ENCODE results near the gene POLN. TPM values are rescaled to one million over a fixed set of nuclear protein-coding genes. Genes with fewer than 3 reads are reported as not detected.
"Not testable (repeated sequence)": the region's sequence is repeated elsewhere in the genome, so short reads cannot be mapped to it uniquely, and the experiment has no call there.

The POLN gene
- total RNA-seq, 2 experiments from 2014 or later, result 2.4 to 2.5 TPM

- H3K27me3 Mint-ChIP-seq (ENCODE audit: low read depth); DNase-seq: not testable (repeated sequence)
These were observed 80.7 kb downstream of the POLN start for GRCh38 chr4:2161092-2161703.

GRCh38 chr4:2159931-2160330 lies 82.0 kb downstream of the POLN start:
- Mint-ChIP-seq H3K27ac (no peak overlapping the region), H3K9me3 (ENCODE audit: insufficient read depth) (no peaks in the 10 kb centered on the region), H3K4me1 (ENCODE audit: low read depth) (no peaks in the 10 kb centered on the region), H3K27me3 (ENCODE audit: low read depth) (no peaks in the 10 kb centered on the region), H3K36me3 (ENCODE audit: low read depth) (no peaks in the 10 kb centered on the region), H3K4me3 (no peak overlapping the region)
- POLR2A ChIA-PET, result no interaction called here
- CTCF ChIA-PET, result no interaction called here
- DNase-seq (no peak), ATAC-seq (no peak)

More at GRCh38 chr4:2161092-2161703, 80.7 kb downstream of the POLN start:
- CTCF ChIA-PET; H3K4me3 Mint-ChIP-seq; H3K4me1 Mint-ChIP-seq (ENCODE audit: low read depth); ATAC-seq; H3K27ac Mint-ChIP-seq; H3K9me3 Mint-ChIP-seq (ENCODE audit: insufficient read depth); H3K36me3 Mint-ChIP-seq (ENCODE audit: low read depth); POLR2A ChIA-PET: not testable (repeated sequence)

- DNase-seq, result no peak
- H3K36me3 Mint-ChIP-seq (ENCODE audit: low read depth), result no peaks in the 10 kb centered on the region
- peaks cover 2% of the 10 kb centered on the region for H3K27me3 Mint-ChIP-seq (ENCODE audit: low read depth)
- H3K9me3 Mint-ChIP-seq (ENCODE audit: insufficient read depth), result peaks cover 10% of the 10 kb centered on the region
- ChIA-PET POLR2A (no interaction called here), CTCF (no interaction called here)
- ATAC-seq, result no peak
- no peak overlapping the region for H3K27ac Mint-ChIP-seq
- H3K4me3 Mint-ChIP-seq, result no peak overlapping the region
- no peaks in the 10 kb centered on the region for H3K4me1 Mint-ChIP-seq (ENCODE audit: low read depth)
These were observed 86.7 kb downstream of the POLN start for GRCh38 chr4:2155246-2155645.

- H3K4me1 Mint-ChIP-seq (ENCODE audit: low read depth), result no peaks in the 10 kb centered on the region
- no peaks in the 10 kb centered on the region for H3K36me3 Mint-ChIP-seq (ENCODE audit: low read depth)
- ChIA-PET CTCF (no interaction called here), POLR2A (no interaction called here)
- H3K27me3 Mint-ChIP-seq (ENCODE audit: low read depth), result peaks cover 2% of the 10 kb centered on the region
- peaks cover 10% of the 10 kb centered on the region for H3K9me3 Mint-ChIP-seq (ENCODE audit: insufficient read depth)
- no peak overlapping the region for H3K4me3 Mint-ChIP-seq
- DNase-seq, result no peak
- ATAC-seq, result no peak
- H3K27ac Mint-ChIP-seq, result no peak overlapping the region
These were observed 87.6 kb downstream of the POLN start for GRCh38 chr4:2154215-2154740.

GRCh38 chr4:2151544-2151943 lies 90.4 kb downstream of the POLN start:
- H3K27ac Mint-ChIP-seq, result no peak overlapping the region
- no peak for ATAC-seq
- H3K9me3 Mint-ChIP-seq (ENCODE audit: insufficient read depth), result peaks cover 10% of the 10 kb centered on the region
- H3K36me3 Mint-ChIP-seq (ENCODE audit: low read depth), result no peaks in the 10 kb centered on the region
- H3K4me3 Mint-ChIP-seq, result no peak overlapping the region
- no peak for DNase-seq
- peaks cover 2% of the 10 kb centered on the region for H3K27me3 Mint-ChIP-seq (ENCODE audit: low read depth)
- no peaks in the 10 kb centered on the region for H3K4me1 Mint-ChIP-seq (ENCODE audit: low read depth)
- ChIA-PET POLR2A (no interaction called here), CTCF (no interaction called here)

- ATAC-seq (no peak), DNase-seq (no peak)
- Mint-ChIP-seq H3K4me3 (no peak overlapping the region), H3K9me3 (ENCODE audit: insufficient read depth) (peaks cover 10% of the 10 kb centered on the region), H3K27me3 (ENCODE audit: low read depth) (peaks cover 2% of the 10 kb centered on the region), H3K36me3 (ENCODE audit: low read depth) (no peaks in the 10 kb centered on the region), H3K27ac (no peak overlapping the region), H3K4me1 (ENCODE audit: low read depth) (no peaks in the 10 kb centered on the region)
- ChIA-PET POLR2A (no interaction called here), CTCF (interaction anchor here (1.1 kb wide), 1 partner anchor 9 kb away, joined by 3 read pairs; no protein-coding TSS in a partner anchor)
These were observed 91.8 kb downstream of the POLN start for GRCh38 chr4:2150076-2150475.

- ChIA-PET CTCF (no interaction called here), POLR2A (no interaction called here)
- Mint-ChIP-seq H3K4me3 (no peak overlapping the region), H3K36me3 (ENCODE audit: low read depth) (peaks cover 2% of the 10 kb centered on the region), H3K27ac (no peak overlapping the region), H3K4me1 (ENCODE audit: low read depth) (peaks cover 8% of the 10 kb centered on the region), H3K9me3 (ENCODE audit: insufficient read depth) (no peaks in the 10 kb centered on the region), H3K27me3 (ENCODE audit: low read depth) (no peaks in the 10 kb centered on the region)
- DNase-seq (no peak), ATAC-seq (no peak)
These were observed 99.1 kb downstream of the POLN start for GRCh38 chr4:2142630-2143427.

GRCh38 chr4:2141762-2142451 lies 100.0 kb downstream of the POLN start:
- CTCF ChIA-PET, result interaction anchor here (1.1 kb wide), 1 partner anchor 8 kb away, joined by 3 read pairs; no protein-coding TSS in a partner anchor
- Mint-ChIP-seq H3K27ac (no peak overlapping the region), H3K36me3 (ENCODE audit: low read depth) (peaks cover 2% of the 10 kb centered on the region), H3K4me3 (no peak overlapping the region), H3K27me3 (ENCODE audit: low read depth) (no peaks in the 10 kb centered on the region), H3K9me3 (ENCODE audit: insufficient read depth) (no peaks in the 10 kb centered on the region), H3K4me1 (ENCODE audit: low read depth) (peaks cover 8% of the 10 kb centered on the region)
- DNase-seq (no peak), ATAC-seq (no peak)
- POLR2A ChIA-PET, result interaction anchor here (0.5 kb wide), 1 partner anchor 1242 kb away, joined by 3 read pairs; no protein-coding TSS in a partner anchor

- ATAC-seq, result no peak
These were observed 100.7 kb downstream of the POLN start for GRCh38 chr4:2141022-2141761.

GRCh38 chr4:2138846-2139500 lies 102.9 kb downstream of the POLN start:
- no peak overlapping the region for H3K4me3 Mint-ChIP-seq
- no peak for ATAC-seq
- H3K27me3 Mint-ChIP-seq (ENCODE audit: low read depth), result no peaks in the 10 kb centered on the region
- peaks cover 29% of the 10 kb centered on the region for H3K4me1 Mint-ChIP-seq (ENCODE audit: low read depth)
- POLR2A ChIA-PET, result no interaction called here
- CTCF ChIA-PET, result interaction anchor here (1.0 kb wide), 1 partner anchor 10 kb away, joined by 3 read pairs; no protein-coding TSS in a partner anchor
- H3K9me3 Mint-ChIP-seq (ENCODE audit: insufficient read depth), result peaks cover under 1% of the 10 kb centered on the region
- DNase-seq, result no peak
- H3K36me3 Mint-ChIP-seq (ENCODE audit: low read depth), result peaks cover 5% of the 10 kb centered on the region
- H3K27ac Mint-ChIP-seq, result no peak overlapping the region

More at GRCh38 chr4:2141022-2141761, 100.7 kb downstream of the POLN start:
- DNase-seq, result no peak
- ChIA-PET POLR2A (no interaction called here), CTCF (interaction anchor here (1.1 kb wide), 1 partner anchor 9 kb away, joined by 3 read pairs; no protein-coding TSS in a partner anchor)
- peaks cover 10% of the 10 kb centered on the region for H3K4me1 Mint-ChIP-seq (ENCODE audit: low read depth)
- no peaks in the 10 kb centered on the region for H3K27me3 Mint-ChIP-seq (ENCODE audit: low read depth)
- no peaks in the 10 kb centered on the region for H3K9me3 Mint-ChIP-seq (ENCODE audit: insufficient read depth)
- H3K4me3 Mint-ChIP-seq, result no peak overlapping the region
- H3K27ac Mint-ChIP-seq, result no peak overlapping the region
- H3K36me3 Mint-ChIP-seq (ENCODE audit: low read depth), result peaks cover 2% of the 10 kb centered on the region

- CTCF ChIA-PET, result no interaction called here
- H3K36me3 Mint-ChIP-seq (ENCODE audit: low read depth), result peaks cover 18% of the 10 kb centered on the region
- no peaks in the 10 kb centered on the region for H3K27me3 Mint-ChIP-seq (ENCODE audit: low read depth)
These were observed 105.2 kb downstream of the POLN start for GRCh38 chr4:2136726-2137125.

More at GRCh38 chr4:2136726-2137125, 105.2 kb downstream of the POLN start:
- POLR2A ChIA-PET, result no interaction called here
- ATAC-seq, result no peak
- no peak for DNase-seq
- Mint-ChIP-seq H3K9me3 (ENCODE audit: insufficient read depth) (peaks cover 20% of the 10 kb centered on the region), H3K27ac (no peak overlapping the region), H3K4me1 (ENCODE audit: low read depth) (peaks cover 24% of the 10 kb centered on the region), H3K4me3 (no peak overlapping the region)

Measured in activated CD8-positive, alpha-beta T cell treated with anti-CD3 and anti-CD28 coated beads, Interleukin-2, amount 10 ng/mL, durations not matched to agents 7 days and 5 days (primary cell).